IMR-90 (cell line): ENCODE data around the gene GCC2. TPM values are rescaled to one million over a fixed set of nuclear protein-coding genes. Genes with fewer than 3 reads are reported as not detected.
"Not testable (repeated sequence)": the region's sequence is repeated elsewhere in the genome, so short reads cannot be mapped to it uniquely, and the experiment has no call there.

Experiments used
- ATAC-seq: fragments of 200-7000 bp; cut with Tn5 transposase; 2 replicates; pipeline ENCODE4 v1.9.1; 2020; ENCODE audit warnings: low read depth, mild to moderate bottlenecking, moderate library complexity
- BruUV-seq: library from RNA; stranded (reverse); fragments of 400-500 nt; replicated peaks from 2 replicates; lab custom pipeline; 2021; lab: Mats Ljungman, UMichigan
- CTCF ChIA-PET: fragments of 300-600 bp; formaldehyde crosslinking; extraction: SDS; loops from one replicate; lab custom pipeline; 2021; ENCODE audit warnings: antibody characterized with exemption; lab: Yijun Ruan, JAX
- POLR2A ChIA-PET: fragments of 300-600 bp; sonication (Branson Sonifier 250); formaldehyde crosslinking; loops from one replicate; lab custom pipeline; 2022; ENCODE audit warnings: antibody characterized with exemption; ENCODE audit not compliant: unreplicated experiment; lab: Charles Lee
- DNase-seq: peaks from one replicate; pipeline ENCODE4 v3.0.0; 2013
- H2AFZ ChIP-seq: replicated peaks from 2 replicates; pipeline ENCODE3; 2013; ENCODE audit warnings: low read length, mild to moderate bottlenecking; ENCODE audit not compliant: poor library complexity
- H2AK5ac ChIP-seq: 2 replicates; pipeline ENCODE4 v1.6.1; 2013; ENCODE audit warnings: low read depth, low read length, inconsistent platforms
- H2AK9ac ChIP-seq: replicated peaks from 2 replicates; pipeline ENCODE3; 2013; ENCODE audit warnings: mild to moderate bottlenecking, low read depth, low read length, moderate library complexity; ENCODE audit not compliant: poor library complexity
- H2BK120ac ChIP-seq: 2 replicates; pipeline ENCODE4 v1.6.1; 2013; ENCODE audit warnings: low read depth, low read length, inconsistent platforms
- H2BK15ac ChIP-seq: 3 replicates; pipeline ENCODE4 v1.6.1; 2013; ENCODE audit warnings: low read depth, low read length, inconsistent platforms
- H2BK20ac ChIP-seq: 2 replicates; pipeline ENCODE4 v1.6.1; 2013; ENCODE audit warnings: low read depth, mild to moderate bottlenecking, inconsistent platforms, low read length, moderate library complexity
- H2BK5ac ChIP-seq: 2 replicates; pipeline ENCODE4 v1.6.1; 2013; ENCODE audit warnings: mild to moderate bottlenecking, low read depth, low read length, inconsistent platforms; ENCODE audit not compliant: poor library complexity, severe bottlenecking
- H3K14ac ChIP-seq: replicated peaks from 2 replicates; pipeline ENCODE4 v1.6.1; 2013; ENCODE audit warnings: low read depth, low read length, inconsistent platforms
- H3K18ac ChIP-seq: 2 replicates; pipeline ENCODE4 v1.6.1; 2013; ENCODE audit warnings: low read depth, low read length, control low read depth
- H3K23ac ChIP-seq: 2 replicates; pipeline ENCODE4 v1.6.1; 2013; ENCODE audit warnings: low read depth, low read length, inconsistent platforms
- H3K27ac ChIP-seq: 2 replicates; pipeline ENCODE4 v1.5.1; 2013; ENCODE audit warnings: mild to moderate bottlenecking, control low read depth, low read length; ENCODE audit not compliant: insufficient read depth
- H3K27me3 ChIP-seq: 2 replicates; pipeline ENCODE4 v1.6.1; 2013; ENCODE audit warnings: low read length; ENCODE audit not compliant: control insufficient read depth, insufficient read depth
- H3K36me3 ChIP-seq: 2 replicates; pipeline ENCODE4 v1.6.1; 2013; ENCODE audit warnings: low read length, mixed read lengths; ENCODE audit not compliant: control insufficient read depth, insufficient read depth
- H3K4ac ChIP-seq: 2 replicates; pipeline ENCODE4 v1.6.1; 2013; ENCODE audit warnings: low read depth, low read length, inconsistent platforms
- H3K4me1 ChIP-seq: 2 replicates; pipeline ENCODE4 v1.6.1; 2013; ENCODE audit warnings: low read length, mixed read lengths; ENCODE audit not compliant: control insufficient read depth, insufficient read depth
- H3K4me2 ChIP-seq: 2 replicates; pipeline ENCODE4 v1.6.1; 2013; ENCODE audit warnings: low read depth, mild to moderate bottlenecking, control low read depth, low read length, moderate library complexity
- H3K4me3 ChIP-seq: 2 replicates; pipeline ENCODE4 v1.5.1; 2013; ENCODE audit warnings: low read depth, mild to moderate bottlenecking, control low read depth, low read length, moderate library complexity; ENCODE audit not compliant: insufficient read depth
- H3K56ac ChIP-seq: 2 replicates; pipeline ENCODE4 v1.6.1; 2013; ENCODE audit warnings: low read length, inconsistent platforms; ENCODE audit not compliant: insufficient read depth; ENCODE audit errors: extremely low read depth
- H3K79me1 ChIP-seq, 2 experiments: 2 replicates each; pipeline ENCODE4 v1.6.1; 2013; ENCODE audit warnings: low read length in 2 of 2, inconsistent platforms in 1 of 2, low read depth in 1 of 2
- H3K9ac ChIP-seq: 2 replicates; pipeline ENCODE4 v1.6.1; 2013; ENCODE audit warnings: low read depth, low read length, control low read depth
- H3K9me1 ChIP-seq: 2 replicates; pipeline ENCODE4 v1.6.1; 2013; ENCODE audit warnings: low read length, inconsistent platforms; ENCODE audit not compliant: insufficient read depth
- H3K9me3 ChIP-seq: 2 replicates; pipeline ENCODE4 v1.6.1; 2013; ENCODE audit warnings: low read length; ENCODE audit not compliant: control insufficient read depth, insufficient read depth
- H4K20me1 ChIP-seq: 2 replicates; pipeline ENCODE4 v1.6.1; 2013; ENCODE audit warnings: low read length, inconsistent platforms; ENCODE audit not compliant: insufficient read depth
- H4K5ac ChIP-seq: 2 replicates; pipeline ENCODE4 v1.6.1; 2013; ENCODE audit warnings: mild to moderate bottlenecking, low read depth, low read length, control low read depth
- H4K8ac ChIP-seq, 2 experiments: 2 replicates each; pipeline ENCODE4 v1.6.1; 2013; ENCODE audit warnings: low read depth in 2 of 2, low read length in 2 of 2, control low read depth in 1 of 2, inconsistent platforms in 1 of 2
- H4K91ac ChIP-seq: 2 replicates; pipeline ENCODE4 v1.6.1; 2013; ENCODE audit warnings: low read depth, low read length, inconsistent platforms; ENCODE audit not compliant: insufficient read depth
- SMC3 ChIP-seq: fragments of 150-350 bp; IDR thresholded peaks from 2 replicates; pipeline ENCODE4 v1.6.1; 2016; ENCODE audit warnings: low read depth, mild to moderate bottlenecking, antibody characterized with exemption, low read length, moderate library complexity
- WGBS, 2 experiments: methylation state at CpG; one replicate each; pipeline versions ENCODE4 v1.1.5 to v1.1.7; 2013; ENCODE audit warnings: missing lambda C conversion rate in 2 of 2; ENCODE audit not compliant: insufficient read length in 1 of 2; ENCODE audit errors: extremely low coverage in 2 of 2; 5-methylcytosine and 5-hydroxymethylcytosine counted together
- dilution Hi-C: fragments of 300-500 bp; cut with HindIII; formaldehyde crosslinking; loops from one replicate; pipeline ENCODE4 v1.14.3; 2018; ENCODE audit warnings: low sequenced_read_pairs; ENCODE audit not compliant: unreplicated experiment
- in situ Hi-C: fragments of 300-500 bp; cut with MboI; formaldehyde crosslinking; loops from 3 replicates; pipeline ENCODE4 v1.14.3; 2019; ENCODE audit warnings: low sequenced_read_pairs, inconsistent platforms, mixed read lengths
- intact Hi-C: fragments of 100-400 bp; cut with micrococcal nuclease; formaldehyde crosslinking; loops from 2 replicates; pipeline ENCODE4 v1.10.0; 2022
- polyA plus RNA-seq, 3 experiments: library from polyadenylated mRNA; depleted of rRNA; stranded (reverse); fragments of >200 nt; gene quantifications; 2 replicates each; pipeline ENCODE4 v1.2.3, GENCODE V29; 2012; ENCODE audit warnings: low replicate concordance in 1 of 3
- total RNA-seq: library from RNA; depleted of rRNA; stranded (reverse); fragments of >200 nt; gene quantifications from 2 replicates; pipeline ENCODE4 v1.2.3, GENCODE V29; 2012

GCC2 gene
- total and polyA plus RNA-seq, 2 of the 4 experiments (the other 2 are of a cell fraction) = 6.4 to 8.6 TPM

GRCh38 chr2:108428286-108429009 is 20.6 kb upstream of the GCC2 start:
- Histone ChIP-seq H4K91ac (no peak overlapping the region), H3K79me1 (no peaks in the 10 kb centered on the region), H3K4me1 (no peaks in the 10 kb centered on the region), H2AFZ (no peak overlapping the region), H4K5ac (no peak overlapping the region), H3K36me3 (no peaks in the 10 kb centered on the region), H2BK120ac (no peak overlapping the region), H2BK20ac (no peak overlapping the region), H3K4me3 (no peak overlapping the region), H3K27me3 (no peaks in the 10 kb centered on the region; the same call in none of the 2 replicates), H4K20me1 (no peaks in the 10 kb centered on the region), H3K4me2 (no peak overlapping the region), H3K9me1 (no peaks in the 10 kb centered on the region), H2BK15ac (no peak overlapping the region), H3K9me3 (no peaks in the 10 kb centered on the region), H2AK5ac (no peak overlapping the region), H3K27ac (no peak overlapping the region), H4K8ac (no peak overlapping the region), H3K18ac (no peak overlapping the region), H3K56ac (no peak overlapping the region), H2AK9ac (no peak overlapping the region), H2BK5ac (no peak overlapping the region), H3K9ac (no peak overlapping the region), H3K14ac (peak overlapping the region; percentile 13; the same call in 1 of the 2 replicates), H3K4ac (no peak overlapping the region), H3K23ac (no peak overlapping the region)
- WGBS, 2 experiments = no CpG with 5 or more reads among the region's 2 CpGs
- no peak for TF ChIP-seq SMC3
- ChIA-PET CTCF (interaction anchor here (1.2 kb wide), 1 partner anchor 44 kb away, joined by 3 read pairs; no protein-coding TSS in a partner anchor), POLR2A (no interaction called here)
- DNase-seq = no peak
- dilution Hi-C loops = no loop called here
- no TSS peak for BruUV-seq
- intact Hi-C loops = no loop called here
- ATAC-seq = no peak
- in situ Hi-C loops = no loop called here

DNA sequence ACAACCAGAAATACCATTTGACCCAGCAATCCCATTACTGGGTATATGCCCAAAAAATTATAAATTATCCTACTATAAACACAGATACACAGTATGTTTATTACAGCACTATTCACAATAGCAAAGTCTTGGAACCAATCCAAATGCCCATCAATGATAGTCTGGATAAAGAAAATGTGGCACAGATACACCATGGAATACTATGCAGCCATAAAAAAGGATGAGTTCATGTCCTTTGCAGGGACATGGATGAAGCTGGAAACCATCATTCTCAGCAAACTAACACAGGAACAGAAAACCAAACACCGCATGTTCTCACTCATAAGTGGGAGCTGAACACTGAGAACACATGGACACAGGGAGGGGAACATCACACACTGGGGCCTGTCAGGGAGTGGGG is 13.4 kb upstream of the GCC2 start:
- H2AFZ ChIP-seq, H3K9ac ChIP-seq, H3K4me1 ChIP-seq, H3K56ac ChIP-seq, H3K23ac ChIP-seq, H2AK9ac ChIP-seq, H3K4me2 ChIP-seq, H3K18ac ChIP-seq, CTCF ChIA-PET, intact Hi-C loops, H3K36me3 ChIP-seq, H2BK20ac ChIP-seq, H2BK15ac ChIP-seq, H2BK5ac ChIP-seq, H3K27ac ChIP-seq, H2AK5ac ChIP-seq, BruUV-seq, H3K79me1 ChIP-seq, H4K20me1 ChIP-seq, H3K14ac ChIP-seq, H3K9me3 ChIP-seq, DNase-seq, in situ Hi-C loops, H3K4me3 ChIP-seq, POLR2A ChIA-PET, H4K5ac ChIP-seq, H4K8ac ChIP-seq, H2BK120ac ChIP-seq, dilution Hi-C loops, H3K27me3 ChIP-seq, ATAC-seq, H4K91ac ChIP-seq, H3K4ac ChIP-seq, H3K9me1 ChIP-seq: not testable (repeated sequence)
- no CpG with 5 or more reads among the region's 1 CpG for WGBS, 2 experiments
